ENCODE measurements around the gene POLR3F. TPM values are rescaled to one million over a fixed set of nuclear protein-coding genes. Genes with fewer than 3 reads are reported as not detected.
A peak's percentile ranks its signal among the peaks of the same experiment; 100 is the strongest.
"Not testable (repeated sequence)": the region's sequence is repeated elsewhere in the genome, so short reads cannot be mapped to it uniquely, and the experiment has no call there.

Gene POLR3F
- total and polyA plus RNA-seq, 2 donors (not counting 3 experiments of a cell fraction or from before 2014, with no cell fraction given): 4.5 to 9.8 TPM

GRCh38 chr20:18497603-18498002 lies 30.4 kb downstream of the POLR3F start:
- peaks cover 10% of the 10 kb centered on the region for H3K4me1 ChIP-seq (ENCODE audit: control insufficient read depth, extremely low read depth, insufficient read depth, low read length)
- dilution Hi-C loops (cut with MboI; ENCODE audit: extremely low pct_ligation_motif_present, low sequenced_read_pairs): no loop called here
- no peaks in the 10 kb centered on the region for H3K27me3 ChIP-seq (ENCODE audit: control insufficient read depth in 2 of 2, insufficient read depth in 2 of 2, low read length in 2 of 2)
- intact Hi-C loops (cut with micrococcal nuclease): loop anchor here (1.0 kb wide), 2 partner anchors 10 to 30 kb away; partner anchors contain the start of genes DZANK1, POLR3F and SEC23B
- TF ChIP-seq MAX (IDR thresholded peaks at IDR 0.05; ENCODE audit: insufficient read depth, insufficient read length) (no peak), JUN (IDR thresholded peaks at IDR 0.05; ENCODE audit: borderline replicate concordance, insufficient read depth, insufficient read length, low read depth) (no peak), EZH2 (IDR thresholded peaks at IDR 0.05; ENCODE audit: borderline replicate concordance, low read depth, low read length, severe bottlenecking) (no peak), CTCF (IDR thresholded peaks at IDR 0.05; ENCODE audit: extremely low read depth in 1 of 2, insufficient read depth in 1 of 2, low read depth in 1 of 2, low read length in 2 of 2) (no peak), FOS (IDR thresholded peaks at IDR 0.05; ENCODE audit: borderline replicate concordance, insufficient read depth, low read length) (no peak), MYC (IDR thresholded peaks at IDR 0.05; ENCODE audit: low read depth, low read length) (no peak), POLR2AphosphoS5 (IDR thresholded peaks at IDR 0.05; ENCODE audit: insufficient read depth, low read depth, low read length) (no peak), GATA2 (IDR thresholded peaks at IDR 0.05; ENCODE audit: insufficient read depth, insufficient read length, low read depth, low read length) (no peak), POLR2A (IDR thresholded peaks at IDR 0.05; ENCODE audit: low read depth, low read length) (no peak)
- FAIRE-seq (no peak), DNase-seq (ENCODE audit: low read depth, low spot score) (no peak)
- peak overlapping the region; percentile 21 for H2AFZ ChIP-seq (ENCODE audit: low read depth, low read length)
- H3K9me1 ChIP-seq (replicated peaks; ENCODE audit: control insufficient read depth, extremely low read depth, insufficient read depth, low read length): no peaks in the 10 kb centered on the region
- POLR2A ChIA-PET: interaction anchor here (2.1 kb wide), 1 partner anchor 10 kb away, joined by 13 read pairs; the partner anchor contains the start of gene SEC23B
- no peak overlapping the region for H3K4me3 ChIP-seq (replicated peaks in 1 of 3; ENCODE audit: insufficient read depth in 1 of 3, low read depth in 1 of 3, low read length in 3 of 3)
- no peaks in the 10 kb centered on the region for H3K9me3 ChIP-seq (replicated peaks; ENCODE audit: control insufficient read depth, insufficient read depth, low read length)
- CTCF ChIA-PET: interaction anchor here (0.7 to 1.9 kb wide), 5 partner anchors 9 to 31 kb away, joined by 3 to 6 read pairs (median 4); partner anchors contain the start of genes DZANK1, POLR3F and SEC23B
- BruUV-seq (replicated peaks): no TSS peak
- no peaks in the 10 kb centered on the region for H3K36me3 ChIP-seq (ENCODE audit: control insufficient read depth in 2 of 2, extremely low read depth in 1 of 2, insufficient read depth in 2 of 2, low read length in 2 of 2)
- H3K27ac ChIP-seq (ENCODE audit: insufficient read depth, low read depth, low read length): no peak overlapping the region
- H3K79me2 ChIP-seq (ENCODE audit: control insufficient read depth, insufficient read depth, low read length): peaks cover 4% of the 10 kb centered on the region
- no peaks in the 10 kb centered on the region for H4K20me1 ChIP-seq (replicated peaks; ENCODE audit: control insufficient read depth, extremely low read depth, insufficient read depth, low read length)
- H3K9ac ChIP-seq (replicated peaks; ENCODE audit: extremely low read depth, insufficient read depth, low read length): no peak overlapping the region
- peak overlapping the region; percentile 5 for H3K4me2 ChIP-seq (ENCODE audit: insufficient read depth, low read length)

- POLR2A ChIA-PET; H3K9me3 ChIP-seq (replicated peaks; ENCODE audit: control insufficient read depth, insufficient read depth, low read length); H3K9ac ChIP-seq (replicated peaks; ENCODE audit: extremely low read depth, insufficient read depth, low read length); H4K20me1 ChIP-seq (replicated peaks; ENCODE audit: control insufficient read depth, extremely low read depth, insufficient read depth, low read length); DNase-seq (ENCODE audit: low read depth, low spot score); CTCF ChIA-PET; H3K36me3 ChIP-seq (ENCODE audit: control insufficient read depth in 2 of 2, extremely low read depth in 1 of 2, insufficient read depth in 2 of 2, low read length in 2 of 2); H3K4me2 ChIP-seq (ENCODE audit: insufficient read depth, low read length); H3K4me3 ChIP-seq (replicated peaks in 1 of 3; ENCODE audit: insufficient read depth in 1 of 3, low read depth in 1 of 3, low read length in 3 of 3); H2AFZ ChIP-seq (ENCODE audit: low read depth, low read length); H3K27ac ChIP-seq (ENCODE audit: insufficient read depth, low read depth, low read length); H3K79me2 ChIP-seq (ENCODE audit: control insufficient read depth, insufficient read depth, low read length); dilution Hi-C loops (cut with MboI; ENCODE audit: extremely low pct_ligation_motif_present, low sequenced_read_pairs); H3K9me1 ChIP-seq (replicated peaks; ENCODE audit: control insufficient read depth, extremely low read depth, insufficient read depth, low read length); H3K27me3 ChIP-seq (ENCODE audit: control insufficient read depth in 2 of 2, insufficient read depth in 2 of 2, low read length in 2 of 2); BruUV-seq (replicated peaks); intact Hi-C loops (cut with micrococcal nuclease); H3K4me1 ChIP-seq (ENCODE audit: control insufficient read depth, extremely low read depth, insufficient read depth, low read length); FAIRE-seq: not testable (repeated sequence)
These were observed 34.5 kb downstream of the POLR3F start for GRCh38 chr20:18501672-18502071.
